ENCODE measurements around the gene LRRC66.

Gene LRRC66, protein sequence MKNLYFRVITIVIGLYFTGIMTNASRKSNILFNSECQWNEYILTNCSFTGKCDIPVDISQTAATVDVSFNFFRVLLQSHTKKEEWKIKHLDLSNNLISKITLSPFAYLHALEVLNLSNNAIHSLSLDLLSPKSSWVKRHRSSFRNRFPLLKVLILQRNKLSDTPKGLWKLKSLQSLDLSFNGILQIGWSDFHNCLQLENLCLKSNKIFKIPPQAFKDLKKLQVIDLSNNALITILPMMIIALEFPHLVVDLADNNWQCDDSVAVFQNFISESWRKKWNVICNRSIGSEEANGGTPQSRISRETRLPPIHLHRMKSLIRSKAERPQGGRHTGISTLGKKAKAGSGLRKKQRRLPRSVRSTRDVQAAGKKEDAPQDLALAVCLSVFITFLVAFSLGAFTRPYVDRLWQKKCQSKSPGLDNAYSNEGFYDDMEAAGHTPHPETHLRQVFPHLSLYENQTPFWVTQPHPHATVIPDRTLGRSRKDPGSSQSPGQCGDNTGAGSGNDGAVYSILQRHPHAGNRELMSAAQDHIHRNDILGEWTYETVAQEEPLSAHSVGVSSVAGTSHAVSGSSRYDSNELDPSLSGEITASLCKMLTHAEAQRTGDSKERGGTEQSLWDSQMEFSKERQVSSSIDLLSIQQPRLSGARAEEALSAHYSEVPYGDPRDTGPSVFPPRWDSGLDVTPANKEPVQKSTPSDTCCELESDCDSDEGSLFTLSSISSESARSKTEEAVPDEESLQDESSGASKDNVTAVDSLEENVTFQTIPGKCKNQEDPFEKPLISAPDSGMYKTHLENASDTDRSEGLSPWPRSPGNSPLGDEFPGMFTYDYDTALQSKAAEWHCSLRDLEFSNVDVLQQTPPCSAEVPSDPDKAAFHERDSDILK

DNA sequence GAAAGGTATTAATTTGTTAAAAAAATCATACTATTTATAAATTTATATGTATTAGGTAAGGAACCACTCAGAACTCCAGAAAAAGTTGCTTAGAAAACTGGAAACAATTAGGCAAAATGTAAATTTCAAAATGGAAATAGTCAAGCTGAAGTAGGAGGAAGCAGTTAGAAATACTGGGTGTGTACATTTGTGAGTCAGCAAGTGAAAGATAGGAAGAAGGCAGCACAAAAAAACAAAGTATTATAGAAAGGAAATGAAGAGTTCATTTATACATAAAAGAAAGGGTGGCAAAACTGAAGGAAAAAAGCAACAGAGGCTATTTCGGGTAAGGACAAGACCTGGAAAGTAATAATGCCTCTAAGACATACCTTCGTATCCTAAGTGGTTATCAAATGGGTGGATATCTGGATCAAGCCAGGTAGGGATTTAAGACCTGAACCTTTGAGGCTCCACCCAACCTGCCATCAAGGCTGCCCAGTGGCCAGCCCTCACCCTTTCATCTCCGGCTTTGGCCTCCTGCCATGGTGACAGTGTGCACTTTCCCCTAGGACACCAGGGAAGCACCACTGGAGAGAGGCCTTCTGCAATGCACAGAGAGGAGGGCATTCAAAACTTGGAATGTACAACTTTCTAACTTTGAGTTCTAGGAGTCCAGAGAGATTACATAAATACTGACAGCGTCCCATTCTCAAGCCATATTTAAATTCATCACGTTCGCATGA, at the start of gene LRRC66:
LRRC66 (minus strand) TSS at position 428 of the 722 bp plus-strand sequence. CDS start 2,750 bp downstream, outside the sequence.
- no peak for DNase-seq (ENCODE audit: low read depth)

- DNase-seq (ENCODE audit: low read depth) = no peak
Observed at GRCh38 chr4:52069571-52069970, 49.4 kb upstream of the LRRC66 start.

DNA sequence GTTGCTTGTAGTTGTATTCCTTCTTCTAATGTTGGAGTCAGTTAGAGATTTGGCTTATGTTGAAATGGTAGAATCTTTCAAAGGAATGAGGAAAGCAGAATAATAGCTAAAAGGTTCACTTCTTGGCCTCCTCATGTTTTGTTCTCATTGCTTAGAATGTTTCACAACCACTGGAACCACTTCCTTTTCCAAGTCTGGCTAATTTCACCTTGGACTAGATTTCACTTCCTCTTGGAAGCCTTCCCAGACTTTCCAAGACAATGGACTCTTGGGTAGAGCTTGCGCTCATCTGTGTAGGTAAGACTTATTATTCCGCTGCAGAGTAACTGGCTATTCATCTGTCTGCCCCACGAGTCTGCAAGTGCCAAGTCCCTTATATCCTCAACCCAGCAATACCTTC, 39.2 kb upstream of the LRRC66 start:
- DNase-seq (ENCODE audit: low read depth) = no peak

GRCh38 chr4:52058275-52058674, 38.1 kb upstream of the LRRC66 start:
- DNase-seq (ENCODE audit: low read depth) = no peak

DNA sequence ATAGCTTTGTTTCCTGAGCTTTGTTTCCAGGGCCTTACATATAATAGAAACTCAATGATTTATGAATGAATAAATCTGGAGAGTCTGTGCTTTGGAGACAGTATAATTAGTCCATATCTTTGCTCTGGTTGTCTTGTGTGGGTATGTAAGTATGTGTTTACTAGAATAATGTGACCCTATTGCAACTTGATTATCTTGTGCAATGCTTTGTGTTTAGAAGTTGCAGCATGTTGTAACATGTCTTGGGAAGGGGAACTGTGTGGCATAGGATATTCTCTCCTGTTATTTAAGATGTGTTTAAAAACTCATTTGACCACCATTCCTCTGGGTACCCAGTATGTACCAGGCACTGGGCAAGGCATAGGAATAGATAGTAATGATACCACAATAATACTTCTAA, 37.0 kb upstream of the LRRC66 start:
- DNase-seq (ENCODE audit: low read depth) = no peak

GRCh38 chr4:52054254-52054653, 34.1 kb upstream of the LRRC66 start:
- DNase-seq (ENCODE audit: low read depth) = no peak

DNA sequence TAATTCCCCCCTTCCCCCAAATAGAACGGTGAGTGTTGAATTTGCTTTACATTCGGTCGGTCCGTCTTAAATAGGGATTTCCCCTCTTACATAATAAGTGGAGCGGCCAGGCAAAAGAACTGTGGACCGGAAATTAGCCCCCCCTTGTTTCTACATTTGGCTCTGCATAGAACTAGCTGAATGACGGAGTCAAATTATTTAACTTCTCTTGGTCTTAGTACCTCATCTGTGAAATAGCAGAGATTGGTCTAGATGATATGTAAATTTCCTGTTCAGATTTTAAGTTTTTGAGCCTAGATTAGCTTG, 32.3 kb upstream of the LRRC66 start:
- DNase-seq (ENCODE audit: low read depth) = no peak

DNA sequence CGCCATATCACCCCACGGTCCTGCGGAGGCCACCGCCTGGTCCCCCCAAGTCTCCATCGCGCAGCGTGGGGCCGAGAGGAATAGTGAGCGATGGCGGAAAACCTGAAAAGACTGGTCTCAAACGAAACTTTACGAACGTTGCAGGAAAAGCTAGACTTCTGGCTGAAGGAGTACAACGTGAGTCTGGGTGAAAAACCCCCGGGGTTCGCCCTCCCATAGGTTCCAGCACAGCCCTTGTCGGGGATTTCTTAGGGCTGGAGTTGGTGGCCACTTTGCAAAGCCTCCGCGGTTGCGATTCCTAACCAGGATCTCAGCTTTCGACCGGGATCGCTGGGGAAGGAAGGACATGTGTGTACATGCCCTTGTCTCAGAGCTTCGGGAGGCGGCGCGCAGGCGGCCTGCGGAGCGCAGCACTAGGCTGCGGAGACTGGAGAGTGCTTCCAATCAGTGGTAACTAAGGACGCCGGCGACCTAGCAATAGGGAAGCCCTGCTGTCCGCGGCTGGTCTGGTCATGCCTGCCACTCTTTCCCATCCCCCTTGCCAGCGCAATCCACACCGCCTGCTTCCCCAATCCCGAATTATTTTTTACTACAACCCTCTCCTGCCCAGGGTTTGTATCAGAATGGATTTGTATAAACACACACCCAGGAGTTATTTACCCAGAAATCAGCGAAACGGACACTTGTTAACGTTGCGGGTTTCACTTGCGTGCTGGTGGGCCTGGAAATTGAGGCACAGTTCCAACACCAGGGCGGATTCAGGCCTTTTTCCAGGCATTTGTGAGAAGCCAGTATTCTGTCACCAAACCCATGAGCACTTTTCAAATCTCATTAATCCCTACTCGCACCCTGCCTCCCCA, 31.7 kb upstream of the LRRC66 start:
- DNase-seq (ENCODE audit: low read depth) = no peak

GRCh38 chr4:52051213-52051614, 31.1 kb upstream of the LRRC66 start, which contains the start of gene SPATA18:
Gene SPATA18, plus strand, starts transcription at chr4:52051304. Its CDS starts 401 bp downstream, at chr4:52051705.
- no peak for DNase-seq (ENCODE audit: low read depth)

- no peak for DNase-seq (ENCODE audit: low read depth)
Observed at GRCh38 chr4:52049266-52049665, 29.1 kb upstream of the LRRC66 start.

DNA sequence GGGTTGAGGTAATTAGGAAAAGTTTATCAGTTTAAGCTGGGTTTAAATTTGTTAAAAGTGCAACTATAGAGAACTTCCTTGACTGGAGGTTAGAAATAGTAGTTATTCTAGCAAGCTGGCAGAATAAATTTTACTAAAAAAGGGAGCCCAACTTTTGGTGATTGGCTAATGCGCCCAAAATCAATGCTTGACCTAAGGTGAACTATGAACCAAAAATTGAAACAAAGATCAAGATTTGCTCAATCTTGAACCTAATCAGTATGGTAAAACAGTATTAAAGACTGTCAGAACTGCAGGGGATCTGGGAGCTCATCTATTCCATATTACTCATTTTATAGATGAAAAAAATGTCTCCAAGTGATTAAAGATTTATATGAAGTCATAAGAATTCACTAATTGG, 24.9 kb upstream of the LRRC66 start:
- no peak for DNase-seq (ENCODE audit: low read depth)

DNA sequence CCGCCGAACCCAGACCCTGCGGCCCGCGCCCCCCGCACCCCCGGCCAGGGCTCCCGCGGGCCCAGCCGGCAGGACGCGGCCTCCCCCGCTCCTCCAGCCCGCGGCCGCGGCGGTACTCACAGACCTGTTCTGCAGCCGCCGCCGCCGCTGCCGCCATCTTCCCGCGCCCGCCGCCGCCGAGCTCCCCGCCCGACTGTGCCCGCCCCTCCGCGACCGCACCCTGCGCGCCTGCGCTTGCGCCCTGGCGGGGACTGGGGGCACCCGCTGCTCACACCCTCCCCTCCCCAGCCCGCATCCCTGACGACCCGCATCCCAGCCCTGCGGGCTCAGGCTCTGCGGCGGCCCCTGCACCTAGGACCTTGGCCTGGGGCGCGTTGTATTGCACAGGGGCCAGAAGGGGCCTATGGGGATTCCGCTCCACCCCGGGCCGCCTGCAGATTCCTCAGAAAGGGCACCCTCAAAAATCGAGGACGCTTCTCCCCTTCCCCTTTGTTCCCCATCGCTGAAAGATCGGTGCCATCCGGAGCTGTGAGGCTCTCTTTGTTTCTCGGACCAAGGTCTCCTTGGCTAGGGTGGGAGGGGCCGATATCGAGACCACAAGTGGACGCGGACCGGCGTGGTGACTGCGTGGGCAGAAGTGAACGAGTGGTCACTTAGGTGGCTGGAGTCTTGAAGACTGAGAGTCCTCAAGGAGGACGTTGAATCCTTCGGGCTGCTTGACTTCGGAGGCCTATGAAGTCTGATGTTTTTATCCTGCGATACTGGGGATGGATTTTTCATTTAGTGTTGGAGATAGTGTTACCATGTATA, 18.1 kb upstream of the LRRC66 start, which contains the start of gene SGCB:
SGCB (minus strand) TSS at position 197 of the 810 bp plus-strand sequence; CDS start at position 157, 40 bp downstream.
- peak; percentile 55 for DNase-seq (ENCODE audit: low read depth)

- DNase-seq (ENCODE audit: low read depth) = no peak
Observed at GRCh38 chr4:52037689-52038102, 17.5 kb upstream of the LRRC66 start.

DNA sequence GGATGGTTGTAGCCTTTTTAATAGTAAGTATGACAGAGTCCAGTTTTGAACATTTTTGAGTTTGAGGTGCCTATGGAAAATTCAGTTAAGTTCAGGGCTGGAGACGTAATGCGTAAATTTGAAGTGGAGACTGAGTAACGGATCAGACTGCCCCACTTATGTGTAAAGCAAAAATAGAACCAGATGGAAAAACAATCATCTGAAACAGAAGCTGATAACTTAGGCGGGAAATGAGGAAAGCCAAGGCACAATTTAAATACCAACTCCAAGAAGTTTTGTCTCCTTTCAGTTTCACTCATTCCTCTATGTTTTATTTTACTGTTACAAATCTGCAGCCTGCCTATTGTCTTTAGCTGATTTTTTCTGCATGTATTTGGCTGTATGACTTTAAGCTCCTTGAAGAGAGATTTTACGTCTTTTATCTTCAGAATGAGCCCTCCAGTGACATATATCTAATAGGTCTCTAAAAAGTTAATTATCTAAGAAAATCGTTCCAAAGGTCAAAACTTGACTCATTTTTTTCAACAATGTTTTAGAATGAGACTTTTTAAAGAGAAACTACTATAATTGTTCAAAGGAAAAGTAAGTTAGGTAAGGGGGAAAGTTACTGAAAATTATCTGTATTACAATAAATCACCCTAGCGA, 16.8 kb upstream of the LRRC66 start:
- no peak for DNase-seq (ENCODE audit: low read depth)

DNA sequence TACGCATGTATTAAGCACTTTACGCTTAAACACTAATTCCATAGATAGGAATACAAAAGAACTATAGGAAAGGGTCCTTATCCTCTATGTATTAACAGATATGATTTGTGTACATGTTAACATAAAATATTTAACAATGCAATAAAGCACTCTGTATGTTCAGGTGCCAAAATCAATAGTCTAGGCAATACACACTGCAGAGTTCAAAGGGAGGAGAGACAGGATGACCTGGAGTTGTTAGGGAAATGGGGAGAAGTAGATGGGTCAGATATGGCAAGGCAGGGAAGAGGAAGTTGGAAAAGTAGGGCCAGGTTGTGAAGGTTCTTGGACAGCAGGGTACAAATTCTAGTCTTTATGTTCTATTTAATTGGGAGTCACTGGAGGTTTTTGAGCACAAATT, 15.0 kb upstream of the LRRC66 start:
- DNase-seq (ENCODE audit: low read depth) = no peak

DNA sequence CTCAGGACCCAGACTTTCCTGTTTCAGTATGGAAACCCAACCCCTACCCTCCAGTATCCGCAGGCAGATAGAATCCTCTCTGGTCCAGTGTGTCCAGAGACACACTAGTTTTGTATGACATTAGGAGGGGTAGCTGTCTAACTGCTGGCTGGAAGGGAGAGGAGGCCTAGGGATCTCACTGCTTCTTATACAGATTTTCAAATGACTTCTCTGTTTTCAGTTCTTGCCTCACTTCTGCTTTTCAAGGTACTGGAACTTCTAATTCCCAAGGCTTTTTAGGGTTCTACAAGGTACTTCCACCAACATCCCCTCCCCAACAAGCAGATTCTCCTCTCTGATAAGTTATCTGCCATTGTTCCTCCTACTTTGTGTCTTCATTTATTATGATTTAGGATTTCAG, 11.8 kb upstream of the LRRC66 start:
- DNase-seq (ENCODE audit: low read depth) = no peak

DNA sequence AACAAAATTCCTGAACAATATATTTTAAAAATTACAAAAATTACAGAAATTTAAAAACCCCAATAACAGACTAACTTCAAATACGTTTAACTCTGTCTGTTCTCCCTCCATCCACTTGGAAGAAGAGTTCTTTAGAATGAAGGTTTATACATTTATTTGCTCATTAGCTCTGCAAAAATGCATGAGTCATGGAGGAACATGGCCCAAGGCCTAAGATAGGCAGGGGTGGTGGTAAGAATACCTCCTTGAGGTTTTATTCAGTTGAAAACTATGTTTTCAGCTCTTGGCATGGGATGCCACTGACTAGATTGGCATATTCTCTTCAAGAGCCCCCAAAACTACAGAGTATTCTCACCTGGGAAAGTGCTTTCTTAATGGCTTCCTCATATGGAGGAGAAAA, 8.8 kb upstream of the LRRC66 start:
- no peak for DNase-seq (ENCODE audit: low read depth)

- DNase-seq (ENCODE audit: low read depth) = no peak
Observed at GRCh38 chr4:52017814-52018213, 2.3 kb downstream of the LRRC66 start.

GRCh38 chr4:52016981-52017380, 3.2 kb downstream of the LRRC66 start:
- DNase-seq (ENCODE audit: low read depth) = no peak

DNA sequence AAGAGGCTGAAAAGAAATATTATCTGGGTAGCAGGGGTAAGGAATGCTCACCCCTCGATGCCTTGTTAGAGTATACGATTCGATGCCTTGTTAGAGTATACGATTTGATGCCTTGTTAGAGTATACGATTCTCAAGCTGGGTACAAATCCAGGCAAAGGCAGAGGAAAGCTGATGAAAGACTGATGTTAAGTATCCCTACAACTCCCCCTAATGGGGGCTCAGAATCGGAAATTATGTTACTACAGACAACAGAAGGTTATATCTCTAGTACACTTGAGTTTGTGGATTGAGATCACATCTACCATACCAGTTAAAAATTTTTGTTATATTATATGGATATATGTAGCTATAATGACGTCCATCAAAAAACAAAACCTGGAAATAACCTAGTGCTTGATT, 4.8 kb downstream of the LRRC66 start:
- no peak for DNase-seq (ENCODE audit: low read depth)
